C4-2B (cell line): ENCODE data around the gene ZMAT5.

Experiments
- CTCF ChIP-seq: fragments of 450-650 bp; conservative IDR thresholded peaks from 2 replicates; pipeline ENCODE4 v1.5.1; 2017; ENCODE audit warnings: mild to moderate bottlenecking
- ZFX ChIP-seq: fragments of 450-650 bp; IDR thresholded peaks from 2 replicates; pipeline ENCODE4 v1.6.1; 2017

GRCh38 chr22:29762263-29762662 lies 4.5 kb downstream of the ZMAT5 start:
- TF ChIP-seq CTCF, result no peak
- TF ChIP-seq ZFX, result no peak
